ENCODE results near the gene AKR1B15. TPM values are rescaled to one million over a fixed set of nuclear protein-coding genes. Genes with fewer than 3 reads are reported as not detected.

AKR1B15 gene
- total RNA-seq, 2 experiments from 2014 or later, result not detected

DNA sequence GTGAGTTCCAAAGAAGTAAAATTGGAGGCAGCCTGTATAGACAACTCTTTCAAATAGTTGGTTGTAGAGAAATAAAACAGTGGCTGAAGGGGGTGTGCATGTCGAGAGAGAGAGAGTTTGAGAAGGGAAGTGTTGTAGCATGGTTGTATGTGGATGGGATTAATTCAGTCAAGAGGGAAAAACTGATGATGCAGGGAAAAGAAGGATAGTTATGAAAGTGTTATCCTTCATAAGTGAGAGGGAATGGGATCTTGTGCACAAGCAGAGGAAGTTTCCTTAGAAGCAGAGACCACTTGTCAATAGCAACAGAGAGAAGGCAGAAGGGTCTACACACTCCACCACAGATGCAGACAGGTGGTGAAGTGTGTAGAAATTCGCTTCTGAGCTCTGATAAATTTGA, 67.7 kb downstream of the AKR1B15 start:
- CTCF ChIA-PET, result no interaction called here
- Histone ChIP-seq H3K4me3 (ENCODE audit: low read length) (no peak overlapping the region), H3K4me1 (ENCODE audit: insufficient read depth, low read length) (no peaks in the 10 kb centered on the region), H3K27me3 (ENCODE audit: control insufficient read depth in 1 of 2, insufficient read depth in 2 of 2, low read length in 2 of 2) (peaks cover 2 to 4% of the 10 kb centered on the region in 2 experiments), H3K9me3 (ENCODE audit: control insufficient read depth in 1 of 2, insufficient read depth in 1 of 2, low read length in 2 of 2) (no peaks in the 10 kb centered on the region), H3K27ac (ENCODE audit: low read depth in 1 of 2, low read length in 2 of 2) (no peak overlapping the region), H3K36me3 (ENCODE audit: insufficient read depth, low read length) (no peaks in the 10 kb centered on the region)
- intact Hi-C loops (cut with DNase I, micrococcal nuclease), result no loop called here
- Mint-ChIP-seq H3K36me3 (ENCODE audit: low read depth) (no peaks in the 10 kb centered on the region), H3K27ac (no peak overlapping the region), H3K4me1 (ENCODE audit: low read depth) (no peaks in the 10 kb centered on the region), H3K27me3 (peaks cover 37% of the 10 kb centered on the region), H3K4me3 (no peak overlapping the region), H3K9me3 (no peaks in the 10 kb centered on the region)
- no peak for DNase-seq
- POLR2A ChIA-PET, result no interaction called here
- TF ChIP-seq, protein P1, sequence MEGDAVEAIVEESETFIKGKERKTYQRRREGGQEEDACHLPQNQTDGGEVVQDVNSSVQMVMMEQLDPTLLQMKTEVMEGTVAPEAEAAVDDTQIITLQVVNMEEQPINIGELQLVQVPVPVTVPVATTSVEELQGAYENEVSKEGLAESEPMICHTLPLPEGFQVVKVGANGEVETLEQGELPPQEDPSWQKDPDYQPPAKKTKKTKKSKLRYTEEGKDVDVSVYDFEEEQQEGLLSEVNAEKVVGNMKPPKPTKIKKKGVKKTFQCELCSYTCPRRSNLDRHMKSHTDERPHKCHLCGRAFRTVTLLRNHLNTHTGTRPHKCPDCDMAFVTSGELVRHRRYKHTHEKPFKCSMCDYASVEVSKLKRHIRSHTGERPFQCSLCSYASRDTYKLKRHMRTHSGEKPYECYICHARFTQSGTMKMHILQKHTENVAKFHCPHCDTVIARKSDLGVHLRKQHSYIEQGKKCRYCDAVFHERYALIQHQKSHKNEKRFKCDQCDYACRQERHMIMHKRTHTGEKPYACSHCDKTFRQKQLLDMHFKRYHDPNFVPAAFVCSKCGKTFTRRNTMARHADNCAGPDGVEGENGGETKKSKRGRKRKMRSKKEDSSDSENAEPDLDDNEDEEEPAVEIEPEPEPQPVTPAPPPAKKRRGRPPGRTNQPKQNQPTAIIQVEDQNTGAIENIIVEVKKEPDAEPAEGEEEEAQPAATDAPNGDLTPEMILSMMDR (IDR thresholded peaks at IDR 0.05), result no peak
- no peak for ATAC-seq (ENCODE audit: poor library complexity)

DNA sequence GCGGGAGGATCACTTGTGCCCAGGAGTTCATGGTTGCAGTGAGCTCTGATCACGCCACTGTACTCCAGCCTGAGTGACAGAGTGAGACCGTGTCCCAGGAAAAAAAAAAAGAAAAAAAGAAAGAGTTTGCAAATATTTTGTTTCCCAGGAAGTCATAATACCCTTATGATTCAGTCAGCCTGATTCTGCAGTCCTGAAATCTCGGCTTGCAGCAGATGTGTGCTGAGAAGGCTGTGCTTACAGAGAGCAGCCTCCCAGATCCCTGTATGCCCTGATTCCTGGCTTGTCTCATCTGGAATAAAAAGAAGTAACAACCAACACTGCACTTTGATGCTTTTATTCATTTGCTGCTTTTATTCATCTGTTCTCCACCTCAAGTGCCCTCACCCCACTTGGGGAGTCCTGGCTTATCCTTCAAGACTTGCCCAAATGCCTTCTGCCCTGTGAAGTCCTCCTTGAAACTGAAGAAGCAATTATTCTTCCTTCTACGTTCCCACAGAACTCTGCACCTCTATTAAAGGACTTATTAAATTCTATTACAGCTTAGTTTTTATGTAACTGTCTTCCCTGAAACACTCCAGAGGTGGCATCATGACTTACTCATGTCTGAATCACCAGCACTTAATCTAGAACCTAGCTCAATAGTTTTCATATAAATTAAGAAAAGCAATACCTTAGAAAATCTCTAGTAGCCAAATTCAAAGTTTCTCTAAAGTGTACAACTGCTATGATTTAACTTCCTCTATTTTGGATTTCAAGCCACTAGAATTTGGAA, 70.0 kb downstream of the AKR1B15 start:
- CTCF ChIA-PET, result no interaction called here
- Histone ChIP-seq H3K27ac (ENCODE audit: low read depth in 1 of 2, low read length in 2 of 2) (no peak overlapping the region), H3K9me3 (ENCODE audit: control insufficient read depth in 1 of 2, insufficient read depth in 1 of 2, low read length in 2 of 2) (no peaks in the 10 kb centered on the region), H3K4me3 (ENCODE audit: low read length) (no peak overlapping the region), H3K27me3 (ENCODE audit: control insufficient read depth in 1 of 2, insufficient read depth in 2 of 2, low read length in 2 of 2) (peaks cover 2 to 4% of the 10 kb centered on the region in 2 experiments), H3K4me1 (ENCODE audit: insufficient read depth, low read length) (no peaks in the 10 kb centered on the region), H3K36me3 (ENCODE audit: insufficient read depth, low read length) (no peaks in the 10 kb centered on the region)
- Mint-ChIP-seq H3K27me3 (peaks cover 51% of the 10 kb centered on the region), H3K4me1 (ENCODE audit: low read depth) (no peaks in the 10 kb centered on the region), H3K27ac (no peak overlapping the region), H3K4me3 (no peak overlapping the region), H3K9me3 (no peaks in the 10 kb centered on the region), H3K36me3 (ENCODE audit: low read depth) (no peaks in the 10 kb centered on the region)
- POLR2A ChIA-PET, result no interaction called here
- ATAC-seq (ENCODE audit: poor library complexity), result no peak
- TF ChIP-seq, protein P1 (IDR thresholded peaks at IDR 0.05), result no peak
- intact Hi-C loops (cut with DNase I, micrococcal nuclease), result no loop called here
- no peak for DNase-seq

DNA sequence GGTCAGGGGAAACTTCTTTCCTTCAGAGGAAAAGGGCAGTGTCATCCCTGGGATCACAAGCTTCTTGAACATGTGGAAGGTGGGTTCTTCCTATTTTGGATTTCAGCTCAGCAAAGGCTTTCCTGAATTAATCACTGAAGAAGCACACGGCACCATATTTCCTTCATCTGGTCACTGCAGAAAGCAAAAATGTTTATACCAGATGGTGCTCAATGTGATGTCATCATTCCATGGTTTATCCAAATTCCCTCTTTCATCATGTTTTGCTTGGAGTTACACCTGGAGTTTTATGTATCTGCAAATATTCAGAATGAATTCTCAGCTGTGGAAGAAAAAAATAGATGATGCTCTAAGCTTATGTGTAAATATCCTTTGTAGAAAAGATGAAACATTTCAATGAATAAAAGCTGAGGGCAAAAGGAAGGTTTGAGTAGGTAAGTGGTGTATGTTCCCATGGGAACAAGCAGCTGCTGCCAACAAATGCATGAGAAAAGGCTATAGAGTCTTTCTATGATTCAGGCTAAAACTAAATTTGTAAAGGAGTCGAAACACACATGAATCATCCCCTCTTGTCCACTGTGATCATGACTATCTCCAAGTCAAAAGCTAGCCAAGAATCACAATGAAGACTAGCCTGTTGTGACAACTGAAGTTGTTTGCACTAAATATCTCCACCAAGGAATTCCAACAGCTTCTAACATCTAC, 70.9 kb downstream of the AKR1B15 start:
- H3K36me3 Mint-ChIP-seq (ENCODE audit: low read depth), result no peaks in the 10 kb centered on the region
- H3K9me3 ChIP-seq (ENCODE audit: control insufficient read depth in 1 of 2, insufficient read depth in 1 of 2, low read length in 2 of 2), result no peaks in the 10 kb centered on the region
- H3K27me3 Mint-ChIP-seq, result peaks cover 56% of the 10 kb centered on the region
- H3K36me3 ChIP-seq (ENCODE audit: insufficient read depth, low read length), result no peaks in the 10 kb centered on the region
- ChIA-PET CTCF (interaction anchor here (1.8 kb wide), 1 partner anchor 12 kb away, joined by 6 read pairs; no protein-coding TSS in a partner anchor), POLR2A (no interaction called here)
- H3K4me3 Mint-ChIP-seq, result no peak overlapping the region
- no peaks in the 10 kb centered on the region for H3K4me1 ChIP-seq (ENCODE audit: insufficient read depth, low read length)
- TF ChIP-seq, protein P1 (IDR thresholded peaks at IDR 0.05), result no peak
- H3K9me3 Mint-ChIP-seq, result no peaks in the 10 kb centered on the region
- no peak overlapping the region for H3K27ac ChIP-seq (ENCODE audit: low read depth in 1 of 2, low read length in 2 of 2)
- peaks cover 2 to 4% of the 10 kb centered on the region in 2 experiments for H3K27me3 ChIP-seq (ENCODE audit: control insufficient read depth in 1 of 2, insufficient read depth in 2 of 2, low read length in 2 of 2)
- intact Hi-C loops (cut with DNase I, micrococcal nuclease), result no loop called here
- ATAC-seq (ENCODE audit: poor library complexity), result no peak
- H3K4me3 ChIP-seq (ENCODE audit: low read length), result no peak overlapping the region
- no peak for DNase-seq
- no peaks in the 10 kb centered on the region for H3K4me1 Mint-ChIP-seq (ENCODE audit: low read depth)
- H3K27ac Mint-ChIP-seq, result no peak overlapping the region

Data from CD4-positive, alpha-beta T cell (primary cell).